ENCODE results near the gene FBXO21.
"Not testable (repeated sequence)": the region's sequence is repeated elsewhere in the genome, so short reads cannot be mapped to it uniquely, and the experiment has no call there.

The FBXO21 gene

DNA sequence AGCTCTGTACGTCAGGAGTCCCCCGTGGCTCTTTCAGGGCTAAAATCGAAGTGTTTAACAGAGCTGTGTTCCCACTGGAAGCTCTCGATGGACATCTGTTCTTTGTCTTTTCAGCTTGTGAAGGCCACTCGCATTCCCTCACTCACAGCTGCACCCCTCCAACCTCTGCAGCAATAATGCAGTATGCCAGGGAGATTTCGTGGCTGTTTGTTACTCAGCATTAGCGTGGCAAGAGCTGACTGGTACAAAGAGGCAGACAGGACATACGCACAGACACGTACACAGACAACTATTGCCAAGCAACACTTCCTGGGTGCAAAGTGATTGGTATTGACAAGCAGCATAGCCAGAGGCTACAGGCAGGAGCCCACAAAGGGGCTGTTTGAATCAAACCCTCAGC lies 11.8 kb upstream of the FBXO21 start:
- DNase-seq (ENCODE audit: low spot score): no peak

DNA sequence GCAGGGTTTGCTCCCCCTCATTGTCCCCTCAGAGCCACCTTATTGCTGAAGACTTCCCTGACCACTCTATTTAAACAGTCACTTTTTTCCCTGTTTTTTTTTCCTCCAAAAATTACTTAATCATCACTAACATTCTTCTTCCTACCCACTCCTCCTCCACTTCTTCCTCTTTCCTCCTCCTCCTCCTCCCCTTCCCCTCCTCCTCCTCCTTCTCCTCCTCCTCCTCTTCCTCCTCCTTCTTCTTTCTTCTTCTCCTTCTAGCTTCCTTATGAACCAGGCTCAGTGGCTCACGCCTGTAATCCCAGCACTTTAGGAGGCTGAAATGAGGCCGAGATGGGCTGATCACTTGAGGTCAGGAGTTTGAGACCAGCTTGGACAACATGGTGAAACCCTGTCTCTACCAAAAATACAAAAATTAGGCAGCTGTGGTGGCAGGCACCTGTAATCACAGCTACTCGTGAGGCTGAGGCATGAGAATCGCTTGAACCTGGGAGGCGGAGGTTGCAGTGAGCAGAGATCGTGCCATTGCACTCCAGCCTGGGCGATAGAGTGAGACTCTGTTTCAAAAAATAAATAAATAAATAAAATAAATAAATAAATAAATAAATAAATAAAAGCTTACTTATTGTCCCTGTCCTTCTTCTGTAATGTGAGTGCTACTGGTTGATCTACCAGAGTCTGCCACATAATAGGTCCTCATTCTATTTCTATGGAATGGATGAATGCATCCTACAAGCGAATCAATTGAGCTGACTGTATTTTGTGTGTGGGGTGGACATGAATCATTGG lies 9.9 kb upstream of the FBXO21 start:
- not testable (repeated sequence) for DNase-seq (ENCODE audit: low spot score)

DNA sequence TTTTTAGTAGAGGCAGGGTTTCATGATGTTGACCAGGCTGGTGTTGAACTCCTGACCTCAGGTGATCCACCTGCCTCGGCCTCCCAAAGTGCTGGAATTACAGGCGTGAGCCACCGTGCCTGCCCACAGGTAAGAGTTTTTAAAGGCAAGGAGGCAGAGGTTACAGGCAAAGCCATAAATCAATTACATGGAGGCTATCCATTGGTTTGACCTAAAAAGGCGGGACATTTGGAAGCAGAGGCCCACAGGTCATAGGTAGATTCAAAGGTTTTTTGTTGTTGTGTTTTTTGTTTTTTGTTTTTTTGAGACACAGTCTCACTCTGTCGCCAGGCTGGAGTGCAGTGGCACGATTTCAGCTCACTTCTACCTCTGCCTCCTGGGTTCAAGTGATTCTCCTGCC lies 6.1 kb upstream of the FBXO21 start:
- not testable (repeated sequence) for DNase-seq (ENCODE audit: low spot score)

DNA sequence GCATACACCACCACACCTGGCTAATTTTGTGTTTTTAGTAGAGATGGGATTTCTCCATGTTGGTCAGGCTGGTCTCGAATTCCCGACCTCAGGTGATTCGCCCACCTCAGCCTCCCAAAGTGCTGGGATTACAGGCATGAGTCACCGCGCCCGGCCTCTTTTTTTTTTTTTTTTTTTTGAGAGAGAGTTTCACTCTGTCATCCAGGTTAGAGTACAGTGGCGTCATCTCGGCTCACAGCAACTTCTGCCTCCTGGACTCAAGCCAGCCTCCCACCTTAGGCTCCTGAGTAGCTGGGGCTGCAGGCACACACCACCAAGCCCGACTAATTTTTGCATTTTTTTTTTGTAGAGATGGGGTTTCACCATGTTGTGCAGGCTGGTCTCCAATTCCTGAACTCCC lies 4.8 kb upstream of the FBXO21 start:
- DNase-seq (ENCODE audit: low spot score): not testable (repeated sequence)

DNA sequence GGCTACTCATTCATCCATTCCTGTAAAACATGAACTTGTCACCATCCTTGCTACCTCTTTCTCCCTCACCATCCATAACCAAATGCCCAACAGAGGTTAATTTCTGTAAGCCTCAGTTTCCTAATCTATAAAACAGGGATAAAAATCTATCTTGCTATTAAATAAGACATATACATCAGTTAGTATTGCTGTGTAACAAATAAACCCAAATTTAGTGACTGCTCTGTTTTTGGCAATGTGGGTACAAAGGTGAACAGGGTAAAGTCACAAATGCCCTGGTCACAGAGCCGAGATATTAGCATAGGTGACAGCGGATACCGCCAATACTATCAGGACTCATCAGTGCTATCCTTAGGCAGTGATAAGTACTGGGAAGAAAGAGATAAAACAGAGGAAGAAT lies 3.6 kb upstream of the FBXO21 start:
- DNase-seq (ENCODE audit: low spot score): no peak

DNA sequence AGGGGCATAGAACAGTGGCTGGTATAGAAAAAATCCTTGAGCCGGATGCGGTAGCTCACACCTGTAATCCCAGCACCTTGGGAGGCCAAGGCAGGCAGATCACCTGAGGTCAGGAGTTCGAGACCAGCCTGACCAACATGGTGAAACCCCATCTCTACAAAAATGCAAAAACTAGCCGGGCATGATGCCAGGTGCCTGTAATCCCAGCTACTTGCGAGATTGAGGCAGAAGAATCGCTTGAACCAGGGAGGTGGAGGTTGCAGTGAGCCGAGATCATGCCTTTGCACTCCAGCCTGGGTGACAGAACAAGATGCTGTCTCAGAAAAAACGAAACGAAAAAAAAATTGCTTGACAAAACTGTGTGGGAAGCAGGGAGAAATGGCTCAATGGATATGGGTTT lies 2.3 kb upstream of the FBXO21 start:
- not testable (repeated sequence) for DNase-seq (ENCODE audit: low spot score)

DNA sequence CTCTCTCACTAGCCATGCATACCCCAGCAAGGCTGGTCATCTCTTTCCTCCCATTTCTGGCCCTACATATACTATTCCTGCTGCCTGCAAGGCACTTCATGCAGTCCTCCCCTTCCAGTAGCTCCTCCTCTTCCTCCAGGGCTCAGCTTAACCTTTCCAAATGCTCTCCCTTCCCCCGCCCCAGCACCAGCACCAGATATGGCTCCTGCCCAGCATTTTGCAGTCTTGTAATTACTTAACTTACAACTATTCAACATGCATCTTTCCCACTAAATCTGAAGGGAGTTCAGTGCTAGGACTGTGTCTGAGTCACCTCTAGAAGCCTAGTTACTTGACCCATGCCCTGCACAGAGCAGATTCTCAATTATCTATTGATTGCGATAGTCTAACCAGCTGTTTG lies 1.8 kb upstream of the FBXO21 start:
- DNase-seq (ENCODE audit: low spot score): no peak

DNA sequence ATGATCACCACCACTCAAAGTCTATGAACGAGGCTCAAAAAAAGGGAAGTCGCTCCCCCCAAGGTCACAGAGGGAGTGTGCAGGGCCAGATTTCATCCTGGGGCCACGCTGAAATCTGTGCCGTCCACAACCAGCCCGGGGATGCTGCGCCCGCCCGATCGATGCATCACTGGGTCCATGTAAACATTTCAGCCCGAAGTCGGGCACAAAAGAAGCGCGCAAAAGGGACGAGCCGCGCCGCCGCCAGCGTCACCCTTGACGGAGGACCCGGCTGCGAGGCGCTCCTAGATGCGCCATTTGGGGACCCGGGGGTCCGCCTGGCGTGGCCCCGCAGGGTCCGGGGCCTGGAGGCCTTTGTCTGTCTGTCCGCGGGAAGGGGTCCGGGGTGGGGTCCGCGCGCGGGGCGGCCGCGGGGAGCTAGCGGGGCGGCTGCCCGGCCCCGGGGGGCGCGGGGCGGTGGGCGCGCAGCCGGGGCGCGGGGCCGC lies 503 bp downstream of the FBXO21 start:
- peak; percentile 51 for DNase-seq (ENCODE audit: low spot score)

DNA sequence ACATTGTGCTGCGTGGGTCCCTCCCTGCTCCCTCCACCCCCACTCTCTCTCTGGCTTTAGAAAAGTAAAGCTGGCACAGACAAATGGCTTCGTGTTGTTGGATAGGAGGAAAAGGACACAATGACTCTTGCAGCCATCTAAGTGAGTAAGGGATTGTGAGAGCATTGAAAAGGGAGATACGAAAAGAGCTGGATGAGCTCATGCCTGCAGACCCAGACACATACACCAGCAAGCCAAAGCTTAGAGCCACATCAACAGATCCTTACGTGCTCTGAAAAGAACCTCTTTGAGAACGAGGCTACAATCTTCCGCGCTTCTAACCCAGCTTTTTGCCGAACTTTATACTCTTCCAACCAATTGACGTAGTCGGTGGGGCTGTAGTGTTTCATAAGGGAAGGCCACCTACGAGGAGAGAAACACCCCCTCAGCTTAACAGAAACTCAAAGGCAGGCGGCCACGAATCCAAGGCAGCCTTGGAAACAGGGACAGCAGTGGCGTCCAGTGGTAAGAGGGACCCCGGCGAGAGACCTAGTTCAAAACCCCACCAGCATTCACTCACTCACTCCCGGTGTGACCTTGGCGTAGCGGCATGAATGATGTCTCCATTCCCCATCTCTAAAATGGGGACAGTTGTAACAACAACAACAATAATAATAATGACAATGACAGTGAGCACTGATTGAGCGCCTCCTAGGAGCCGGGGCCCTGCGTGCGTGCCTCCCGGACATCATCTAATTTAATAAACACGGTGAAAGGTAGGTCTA lies 1.1 kb downstream of the FBXO21 start:
- no peak for DNase-seq (ENCODE audit: low spot score)

DNA sequence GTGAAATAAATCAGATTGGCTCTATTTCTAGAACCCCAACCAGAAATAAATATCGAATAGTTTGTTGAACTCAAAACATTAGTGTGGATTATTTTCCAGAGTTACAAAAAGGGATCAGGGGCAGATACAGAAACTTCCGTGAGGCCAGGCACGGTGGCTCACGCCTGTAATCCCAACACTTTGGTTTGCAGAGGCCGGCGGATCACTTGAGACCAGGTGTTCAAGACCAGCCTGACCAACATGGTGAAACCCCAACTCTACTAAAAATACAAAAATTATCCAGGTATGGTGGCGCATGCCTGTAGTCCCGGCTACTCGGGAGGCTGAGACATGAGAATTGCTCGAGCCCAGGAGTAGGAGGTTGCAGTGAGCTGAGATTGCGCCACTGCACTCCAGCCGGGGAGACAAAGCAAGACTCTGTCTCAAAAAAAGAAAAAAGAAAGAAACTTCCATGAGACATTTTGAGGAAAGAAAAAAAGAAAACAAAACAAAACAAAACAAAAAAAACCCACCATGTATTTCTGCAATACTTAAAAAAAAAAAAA lies 2.1 kb downstream of the FBXO21 start:
- no peak for DNase-seq (ENCODE audit: low spot score)

DNA sequence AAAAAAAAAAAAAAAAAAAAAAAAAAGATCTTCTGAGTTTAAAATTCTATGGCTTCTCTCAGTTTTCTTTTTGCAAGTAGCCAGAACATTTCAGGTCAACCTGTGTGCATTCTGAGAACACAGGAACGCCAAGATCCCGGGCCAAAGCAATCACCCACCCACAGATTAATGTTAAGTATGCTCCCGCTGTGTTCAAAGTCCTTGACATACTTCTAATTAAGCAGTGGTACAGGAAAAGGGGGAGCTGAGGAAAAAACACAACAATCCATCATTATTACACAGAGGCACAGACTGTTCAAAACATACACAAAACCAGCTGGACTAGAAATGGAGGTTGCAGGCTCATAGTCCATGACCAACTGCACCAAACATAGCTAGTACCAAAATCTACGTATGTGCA lies 2.8 kb downstream of the FBXO21 start:
- DNase-seq (ENCODE audit: low spot score): no peak

DNA sequence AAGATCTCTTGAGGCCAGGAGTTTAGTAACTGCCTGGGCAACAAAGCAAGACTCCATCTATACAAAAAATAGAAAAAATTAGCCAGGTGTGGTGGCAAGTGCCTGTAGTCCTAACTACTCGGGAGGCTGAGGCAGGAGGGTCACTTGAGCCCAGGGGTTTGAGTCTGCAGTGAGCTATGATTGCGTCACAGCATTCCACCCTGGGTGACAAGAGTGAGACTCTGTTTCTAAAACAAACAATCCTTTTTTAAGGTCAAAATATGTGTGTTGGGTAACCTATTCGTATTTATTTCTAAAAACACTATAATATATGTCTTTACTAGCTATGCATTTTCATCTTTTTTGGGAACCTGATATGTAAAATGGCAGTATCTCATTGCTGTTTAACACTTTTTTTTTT lies 7.4 kb downstream of the FBXO21 start:
- DNase-seq (ENCODE audit: low spot score): no peak

DNA sequence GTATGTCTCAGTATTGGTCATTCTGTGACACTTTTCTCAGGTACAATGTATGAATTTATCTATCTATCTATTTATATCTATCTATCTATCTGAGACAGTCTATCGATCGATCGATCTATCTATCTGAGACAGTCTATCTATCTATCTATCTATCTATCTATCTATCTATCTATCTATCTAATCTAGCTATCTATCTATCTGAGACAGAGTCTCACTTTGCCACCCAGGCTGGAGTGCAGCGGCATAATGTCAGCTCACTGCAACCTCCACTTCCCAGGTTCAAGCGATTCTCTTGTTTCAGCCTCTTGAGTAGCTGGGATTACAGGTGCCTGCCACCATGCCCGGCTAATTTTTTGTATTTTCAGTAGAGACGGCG lies 8.8 kb downstream of the FBXO21 start:
- not testable (repeated sequence) for DNase-seq (ENCODE audit: low spot score)

DNA sequence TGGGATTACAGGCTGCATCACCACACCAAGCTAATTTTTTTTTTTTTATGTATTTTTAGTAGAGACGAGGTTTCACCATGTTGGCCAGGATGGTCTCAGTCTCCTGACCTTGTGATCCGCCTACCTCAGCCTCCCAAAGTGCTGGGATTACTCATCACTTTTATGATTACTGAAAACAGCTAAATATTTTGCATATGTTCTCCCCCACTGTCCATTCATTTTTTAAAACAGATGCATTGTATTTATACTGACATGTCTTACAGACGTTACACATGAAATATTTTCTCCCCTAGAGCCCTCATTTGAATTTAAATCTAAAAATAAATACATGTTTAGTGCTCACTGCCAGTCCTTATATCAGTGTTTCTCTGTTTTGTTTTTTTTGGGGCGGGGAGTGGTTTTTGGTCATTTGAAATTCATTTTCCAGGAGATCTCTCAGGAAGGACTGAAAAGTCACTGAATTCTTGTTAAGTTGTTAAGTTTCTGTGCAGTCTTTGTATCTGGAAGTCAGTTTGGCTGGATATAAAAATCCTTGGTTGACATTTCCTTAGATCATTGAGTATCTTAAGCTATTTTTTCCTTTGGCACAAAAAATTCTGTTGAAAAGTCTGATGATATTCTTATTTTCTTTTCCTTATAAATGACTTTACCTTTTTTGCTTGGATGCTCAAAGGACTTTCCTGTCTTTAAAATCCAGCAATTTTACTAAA lies 9.4 kb downstream of the FBXO21 start:
- no peak for DNase-seq (ENCODE audit: low spot score)

DNA sequence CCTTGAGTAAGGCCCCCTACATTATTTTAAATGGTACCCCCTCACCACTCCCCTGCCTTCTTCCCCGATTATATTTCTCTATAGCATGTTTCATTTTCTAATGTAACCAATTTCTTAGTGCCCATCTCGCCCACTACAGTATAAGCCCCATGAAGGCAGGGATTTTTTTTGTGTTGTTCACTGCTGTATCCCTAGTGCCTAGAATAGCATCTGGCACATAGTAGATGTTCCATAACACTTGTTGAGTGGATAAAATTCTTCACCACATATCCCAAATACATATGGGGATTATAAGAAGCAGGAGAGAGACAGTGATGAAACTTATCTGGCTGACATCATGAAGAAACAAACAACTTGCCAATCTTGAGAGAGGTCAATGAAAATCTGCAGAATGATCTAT lies 11.5 kb downstream of the FBXO21 start:
- DNase-seq (ENCODE audit: low spot score): no peak

DNA sequence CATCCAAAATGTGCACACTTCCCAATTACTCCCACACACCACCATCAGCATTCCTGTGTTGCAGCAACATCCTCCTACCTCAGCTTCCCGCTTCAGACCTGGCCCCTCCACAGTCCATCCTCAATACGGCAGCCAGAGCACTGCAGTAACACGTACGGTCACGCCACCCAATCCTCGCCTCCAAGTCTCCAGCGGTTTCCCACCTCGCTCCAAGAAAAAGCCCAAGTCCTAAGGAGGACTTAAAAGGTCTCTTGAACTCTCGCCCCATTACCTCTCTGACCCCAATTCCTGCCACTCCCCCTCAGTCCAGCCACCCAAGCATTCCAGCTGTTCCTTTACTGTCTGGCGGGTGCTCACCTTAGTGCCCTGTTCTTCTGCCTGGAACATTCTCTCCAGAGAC lies 12.0 kb downstream of the FBXO21 start:
- no peak for DNase-seq (ENCODE audit: low spot score)

DNA sequence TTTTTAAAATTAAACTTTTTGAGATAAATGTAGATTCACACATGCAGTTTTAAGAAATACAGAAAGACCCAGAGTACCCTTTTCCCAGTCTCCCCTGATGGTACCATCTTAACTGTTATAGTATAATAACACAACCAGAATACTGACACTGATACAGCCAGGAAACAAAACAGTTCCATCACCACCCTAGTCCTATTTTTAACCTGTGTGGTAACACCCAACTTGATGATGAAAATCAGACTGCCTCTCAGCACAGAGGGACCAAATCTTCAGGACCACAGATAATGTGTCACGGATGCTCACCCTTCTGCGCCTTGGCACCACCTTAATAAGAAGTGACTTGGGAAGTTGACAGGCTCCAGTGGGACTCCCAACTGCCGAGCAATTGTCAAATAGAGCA lies 18.1 kb downstream of the FBXO21 start:
- DNase-seq (ENCODE audit: low spot score): no peak

DNA sequence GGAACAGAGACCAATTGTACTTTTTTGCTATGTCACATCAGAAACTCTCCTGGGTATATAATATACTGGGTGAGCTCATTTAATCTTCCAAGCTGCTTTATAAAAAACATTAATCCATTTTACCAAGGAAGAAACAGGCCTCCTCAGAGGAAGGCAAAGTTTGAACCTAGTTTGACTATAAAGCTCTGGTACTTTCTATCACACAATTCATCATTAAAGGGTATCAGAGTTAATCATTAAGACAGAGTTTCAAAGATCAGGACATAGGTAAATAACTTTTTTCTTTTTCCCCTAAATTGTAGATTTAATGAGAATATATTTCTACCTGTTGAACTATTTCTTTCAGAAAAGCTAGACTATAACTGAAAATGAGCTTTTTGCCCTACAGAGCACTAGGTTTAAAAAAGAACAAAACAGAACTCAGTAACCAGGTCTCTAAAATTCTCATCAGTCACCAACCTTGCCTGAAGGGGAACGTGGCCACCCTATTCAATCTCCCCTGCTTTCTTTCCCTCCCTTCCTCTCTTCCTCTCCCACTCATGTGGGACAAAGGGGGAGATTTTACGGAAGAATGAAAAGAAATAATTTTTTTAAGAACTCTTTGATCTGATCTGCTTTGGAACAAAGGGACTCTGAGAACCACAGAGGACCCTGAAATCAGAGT lies 18.6 kb downstream of the FBXO21 start:
- DNase-seq (ENCODE audit: low spot score): no peak

DNA sequence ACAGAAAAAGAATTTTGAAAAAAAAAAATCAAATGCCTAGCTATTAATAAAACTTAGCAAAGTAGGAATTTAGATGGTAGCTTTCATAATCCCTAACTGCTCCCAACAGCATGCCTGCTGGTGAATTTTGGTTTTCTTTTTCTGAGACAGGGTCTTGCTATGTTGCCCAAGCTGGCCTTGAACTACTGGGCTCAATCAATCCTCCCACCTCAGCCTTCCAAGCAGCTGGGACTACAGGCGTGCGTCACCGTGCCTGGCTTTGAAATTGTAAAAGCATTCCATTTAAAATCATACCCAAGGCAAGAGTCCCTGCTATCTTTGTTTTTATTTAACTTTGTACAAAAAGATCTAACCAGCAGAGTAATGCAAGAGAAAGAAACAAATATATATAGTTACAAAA lies 20.7 kb downstream of the FBXO21 start:
- no peak for DNase-seq (ENCODE audit: low spot score)

DNA sequence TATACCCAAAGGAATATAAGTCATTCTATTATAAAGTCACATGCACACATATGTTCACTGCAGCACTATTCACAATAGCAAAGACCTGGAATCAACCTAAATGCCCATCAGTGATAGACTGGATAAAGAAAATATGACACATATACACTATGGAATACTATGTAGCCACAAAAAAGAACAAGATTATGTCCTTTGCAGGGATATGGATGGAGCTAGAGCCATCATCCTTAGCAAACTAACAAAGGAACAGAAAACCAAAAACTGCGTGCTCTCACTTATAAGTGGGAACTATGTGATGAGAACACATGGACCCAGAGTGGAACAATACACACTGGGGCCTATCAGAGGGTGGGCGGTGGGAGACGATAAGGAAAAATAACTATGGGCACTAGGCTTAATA lies 21.3 kb downstream of the FBXO21 start:
- no peak for DNase-seq (ENCODE audit: low spot score)

DNA sequence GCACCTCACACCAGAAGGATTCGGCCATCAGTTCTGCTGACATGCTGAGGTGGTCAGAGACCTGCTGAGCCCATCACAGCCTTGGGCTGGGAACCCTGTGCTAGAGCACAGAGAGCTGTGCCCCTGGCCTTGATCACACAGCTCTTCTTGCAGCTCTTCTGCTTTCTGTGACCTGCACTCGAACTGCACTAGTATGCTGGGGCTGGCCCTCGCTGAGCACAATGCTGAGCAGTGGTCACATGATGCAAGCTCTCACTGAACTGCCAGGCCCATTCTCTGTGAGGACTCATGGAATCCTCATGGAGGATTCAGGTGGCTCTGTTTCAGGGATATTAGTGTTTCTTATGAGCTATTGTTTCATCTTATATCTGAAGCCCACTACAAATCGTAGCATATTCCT lies 22.5 kb downstream of the FBXO21 start:
- DNase-seq (ENCODE audit: low spot score): no peak

DNA sequence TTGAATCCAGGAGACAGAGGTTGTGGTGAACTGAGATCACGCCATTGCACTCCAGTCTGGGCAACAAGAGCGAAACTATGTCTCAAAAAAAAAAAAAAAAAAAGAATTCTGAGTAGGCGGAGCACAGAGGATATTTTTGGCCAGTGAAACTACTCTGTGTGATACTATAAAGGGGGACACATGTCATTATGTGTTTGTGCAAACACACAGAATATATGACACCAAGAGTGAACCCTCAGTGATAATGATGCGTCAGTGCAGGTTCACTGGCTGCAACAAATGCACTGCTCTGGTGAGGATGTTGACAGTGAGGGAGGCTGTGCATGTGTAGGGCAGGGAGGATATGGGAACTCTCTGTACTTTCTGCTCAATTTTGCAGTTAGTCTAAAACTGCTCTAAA lies 24.2 kb downstream of the FBXO21 start:
- no peak for DNase-seq (ENCODE audit: low spot score)
